GM10847 (cell line): ENCODE data around the gene MYCL.

Source experiments
- POLR2A ChIP-seq: IDR thresholded peaks from 2 replicates; pipeline ENCODE4 v1.6.1; 2011; ENCODE audit not compliant: insufficient read length; ENCODE audit errors: extremely low read depth

Gene MYCL

DNA sequence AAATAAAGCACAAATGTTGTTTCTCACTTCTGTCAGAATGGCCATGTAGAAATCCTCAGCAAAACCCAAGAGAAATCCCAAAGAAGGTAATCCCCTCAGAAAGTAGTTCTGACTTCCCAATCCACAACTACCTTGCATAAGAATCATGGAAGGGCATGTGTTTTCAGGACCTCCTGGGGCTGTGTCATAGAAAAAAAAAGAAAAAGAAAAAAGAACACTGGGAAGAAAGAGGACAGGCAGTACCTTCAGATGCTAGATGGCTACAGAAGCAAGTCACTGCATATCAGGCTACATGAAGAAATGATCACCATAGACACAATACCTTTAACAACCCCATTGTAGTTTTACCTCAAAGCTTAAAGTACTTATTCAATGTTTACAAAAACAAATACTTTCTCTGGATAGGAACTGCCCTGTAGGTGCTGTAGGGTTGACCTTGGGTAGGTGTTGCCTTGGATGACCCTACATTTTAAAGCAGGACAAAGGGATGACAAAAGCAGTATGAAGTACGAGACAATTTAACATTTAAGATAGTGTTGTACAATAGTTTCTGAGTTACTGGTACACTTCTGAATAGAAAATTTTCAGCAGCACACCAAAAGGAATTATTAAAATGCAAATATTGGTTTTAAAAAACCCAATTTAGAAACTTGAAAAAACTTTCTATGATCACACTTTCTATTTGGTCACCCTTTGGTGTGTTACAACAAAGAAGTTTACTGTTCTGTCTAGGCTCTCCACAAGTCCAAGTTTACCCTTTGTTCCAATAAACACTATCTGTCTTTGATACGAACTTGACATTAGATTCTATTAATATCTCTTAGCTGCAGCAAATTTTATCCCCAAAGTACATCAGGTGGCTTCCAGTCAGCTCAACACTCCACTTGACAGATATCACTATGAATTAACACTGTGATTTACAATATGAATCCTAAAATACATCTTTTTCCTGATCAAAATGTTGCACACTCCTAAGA is 23.4 kb downstream of the MYCL start:
- no peak for TF ChIP-seq POLR2A

DNA sequence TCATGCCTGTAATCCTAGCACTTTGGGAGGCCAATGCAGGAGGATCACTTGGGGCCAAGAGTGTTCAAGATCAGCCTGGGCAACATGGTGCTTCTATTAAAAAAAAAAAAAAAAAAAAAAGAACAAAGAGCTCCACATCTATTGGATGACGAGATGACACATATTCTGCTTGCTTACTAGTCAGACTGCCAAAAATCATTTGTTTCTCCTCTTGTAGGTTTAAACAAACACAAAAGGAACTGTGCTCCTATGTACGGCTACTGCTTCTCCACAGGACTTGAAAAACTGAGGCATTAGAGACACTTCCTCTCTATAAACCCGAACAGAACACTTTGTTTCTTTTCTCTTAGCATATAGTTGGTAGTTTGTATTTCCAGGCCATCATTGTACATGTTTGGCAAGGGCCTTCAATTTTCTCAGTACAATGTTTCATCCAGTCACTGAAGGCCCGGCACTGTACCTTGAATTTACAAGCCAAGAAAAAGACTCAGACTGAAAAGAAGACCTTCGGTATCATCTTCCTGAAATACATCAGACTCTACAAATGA is 24.4 kb downstream of the MYCL start:
- no peak for TF ChIP-seq POLR2A

DNA sequence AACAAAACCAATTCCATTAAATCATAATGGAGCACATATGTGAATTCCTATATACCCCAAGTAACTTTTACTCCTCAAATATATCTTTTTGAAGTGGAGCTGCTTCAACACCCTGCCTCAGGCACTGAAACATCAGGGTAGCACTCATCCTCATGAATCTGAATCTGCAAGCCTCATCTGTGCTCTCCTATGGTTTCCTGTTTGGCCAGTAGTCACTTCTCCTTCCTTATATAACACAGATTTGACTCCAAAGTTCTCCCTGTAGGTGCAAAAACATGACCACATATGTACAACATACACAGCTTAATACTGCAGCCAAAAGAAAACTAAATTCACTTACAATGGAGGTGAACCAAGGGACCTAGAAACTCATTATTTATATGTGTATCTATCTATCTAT is 25.6 kb downstream of the MYCL start:
- no peak for TF ChIP-seq POLR2A

DNA sequence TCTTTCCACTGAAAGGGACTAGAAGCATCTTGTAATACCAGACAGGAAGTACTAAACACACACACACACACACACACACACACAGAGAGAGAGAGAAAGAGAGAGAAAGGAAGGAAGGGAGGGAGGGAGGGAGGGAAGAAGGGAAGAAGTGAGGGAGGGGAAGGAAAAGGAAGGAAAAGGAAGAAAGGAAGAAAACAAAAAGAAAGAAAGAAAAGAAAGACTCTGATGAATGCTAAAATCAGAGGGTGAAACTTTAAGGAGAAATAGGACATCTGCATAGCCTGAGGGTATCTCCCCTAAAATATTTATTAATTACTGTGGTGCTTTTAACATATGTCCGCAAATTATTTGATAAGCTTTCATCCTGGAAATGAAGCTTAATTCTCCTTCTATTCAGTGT is 29.0 kb downstream of the MYCL start:
- TF ChIP-seq POLR2A = no peak

DNA sequence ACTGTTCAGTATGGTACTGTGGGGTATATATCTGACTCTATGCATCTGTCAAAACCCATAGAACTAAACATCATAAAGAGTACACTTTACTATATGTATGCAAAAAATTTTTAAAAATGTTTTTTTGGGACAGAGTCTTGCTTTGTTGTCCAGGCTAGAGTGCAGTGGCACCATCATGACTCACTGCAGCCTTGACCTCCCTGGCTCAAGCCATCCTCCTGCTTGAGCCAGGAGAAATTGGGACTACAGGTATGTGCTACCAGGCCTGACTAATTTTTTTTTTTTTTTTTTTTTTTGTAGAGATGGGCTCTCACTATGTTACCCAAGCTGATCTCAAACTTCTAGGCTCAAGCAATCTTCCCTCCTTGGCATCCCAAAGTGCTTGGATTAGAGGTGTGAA is 29.9 kb downstream of the MYCL start:
- TF ChIP-seq POLR2A = no peak

DNA sequence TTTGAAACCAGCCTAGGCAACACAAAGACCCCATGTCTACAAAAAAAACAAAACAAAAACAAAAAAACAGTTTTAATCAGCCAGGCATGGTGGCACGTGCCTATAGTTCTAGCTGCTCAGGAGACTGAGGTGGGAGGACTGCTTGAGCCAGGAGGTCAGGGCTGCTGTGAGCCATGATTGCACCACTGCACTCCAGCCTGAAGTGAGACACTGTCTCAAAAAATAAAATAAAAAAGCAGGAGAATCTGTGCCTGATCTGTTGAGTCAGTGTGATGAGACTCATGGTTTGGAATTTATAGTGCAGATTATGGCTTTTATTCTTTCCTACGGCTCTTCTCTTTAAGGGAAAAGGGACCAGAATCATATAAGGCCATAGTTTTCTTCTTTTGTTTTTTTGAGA is 35.0 kb downstream of the MYCL start:
- no peak for TF ChIP-seq POLR2A

DNA sequence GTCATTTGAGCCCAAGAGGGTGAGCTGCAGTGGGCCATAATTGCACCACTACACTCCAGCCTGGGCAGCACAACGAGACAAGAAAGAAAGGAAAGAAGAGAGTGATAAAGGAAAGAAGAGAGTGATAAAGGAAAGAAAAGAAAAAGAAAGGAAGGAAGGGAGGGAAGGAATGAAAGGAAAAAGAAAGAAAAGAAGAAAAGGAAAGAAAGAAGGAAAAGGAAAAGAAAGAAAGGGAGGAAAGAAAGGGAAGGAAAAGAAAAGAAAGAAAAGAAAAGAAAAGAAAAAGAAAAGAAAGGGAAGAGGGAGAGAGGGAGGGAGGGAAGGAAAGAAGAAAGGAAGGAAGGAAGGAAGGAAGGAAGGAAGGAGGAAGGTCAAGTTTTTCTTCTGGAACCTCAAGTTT is 36.0 kb downstream of the MYCL start:
- no peak for TF ChIP-seq POLR2A

DNA sequence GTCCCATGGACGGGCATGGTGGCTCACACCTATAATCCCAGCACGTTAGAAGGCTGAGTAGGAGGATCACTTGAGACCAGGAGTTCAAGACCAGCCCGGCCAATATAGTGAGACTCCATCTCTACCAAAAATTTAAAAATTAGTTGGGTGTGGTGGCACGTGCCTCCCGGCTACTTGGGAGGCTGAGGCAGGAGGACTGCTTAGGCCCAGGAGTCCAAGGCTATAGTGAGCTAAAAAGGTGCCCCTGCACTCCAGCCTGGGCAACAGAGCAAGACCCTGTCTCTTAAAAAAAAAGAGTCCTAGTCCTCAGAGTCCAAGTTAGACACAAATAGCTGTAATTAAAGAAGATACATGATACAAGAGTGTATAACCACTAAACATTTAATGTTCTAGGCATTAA is 38.5 kb downstream of the MYCL start:
- TF ChIP-seq POLR2A = no peak

DNA sequence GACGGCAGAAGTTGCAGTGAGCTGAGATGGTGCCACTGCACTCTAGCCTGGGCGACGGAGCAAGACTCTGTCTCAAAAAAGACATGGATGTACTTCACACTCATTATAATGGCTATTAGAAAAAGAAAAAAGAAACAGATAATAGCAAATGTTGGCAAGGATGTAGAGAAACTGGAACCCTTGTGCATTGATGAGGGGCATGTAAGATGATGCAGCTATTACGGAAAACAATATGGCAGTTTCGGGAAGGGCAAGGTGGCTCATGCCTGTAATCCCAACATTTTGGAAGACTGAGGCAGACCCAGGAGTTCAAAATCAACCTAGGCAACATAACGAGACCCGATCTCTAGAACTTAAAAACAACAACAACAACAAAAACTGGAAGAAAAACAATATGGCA is 40.7 kb downstream of the MYCL start:
- no peak for TF ChIP-seq POLR2A

DNA sequence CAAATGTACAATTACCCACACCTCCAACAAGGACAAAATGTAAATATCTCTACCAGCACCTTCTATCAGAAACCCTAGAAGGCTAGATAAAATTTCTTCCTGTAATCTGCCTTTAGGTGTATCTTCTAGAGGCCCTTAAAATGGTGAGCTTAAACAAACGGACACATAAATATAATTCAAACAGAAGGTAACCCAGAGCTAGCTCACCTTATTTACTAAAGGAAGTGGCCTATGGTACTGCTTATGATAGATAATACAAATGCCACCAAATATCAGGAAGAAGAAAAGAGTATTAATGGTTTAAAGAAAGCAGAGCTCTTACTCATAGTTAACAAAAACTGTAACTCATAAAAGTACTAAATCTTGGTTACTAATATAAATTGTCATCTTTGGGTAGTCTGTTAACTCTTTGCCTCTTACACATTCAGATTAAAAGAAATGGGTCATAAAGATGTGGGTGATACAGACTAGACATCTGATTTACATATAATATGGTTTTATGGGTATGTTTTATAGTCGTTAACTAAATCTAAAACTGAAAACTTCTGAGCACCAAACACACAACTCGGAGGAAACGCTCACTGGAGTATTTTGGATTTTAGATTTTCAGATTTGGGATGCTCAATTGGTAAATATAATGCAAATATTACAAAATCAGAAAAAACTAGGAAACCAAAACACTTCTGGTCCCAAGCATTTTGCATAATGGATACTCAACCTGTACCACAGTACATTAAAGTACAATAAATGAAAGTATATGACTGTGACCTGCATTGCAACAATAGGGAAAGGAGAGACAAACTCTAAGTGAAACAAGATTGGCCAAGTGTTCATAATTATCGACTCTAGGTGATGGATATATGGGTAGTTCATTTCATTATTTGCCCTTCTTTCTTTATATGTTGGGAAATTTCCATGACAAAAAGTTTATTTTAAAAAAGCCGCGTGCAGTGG is 41.6 kb downstream of the MYCL start:
- TF ChIP-seq POLR2A = no peak

DNA sequence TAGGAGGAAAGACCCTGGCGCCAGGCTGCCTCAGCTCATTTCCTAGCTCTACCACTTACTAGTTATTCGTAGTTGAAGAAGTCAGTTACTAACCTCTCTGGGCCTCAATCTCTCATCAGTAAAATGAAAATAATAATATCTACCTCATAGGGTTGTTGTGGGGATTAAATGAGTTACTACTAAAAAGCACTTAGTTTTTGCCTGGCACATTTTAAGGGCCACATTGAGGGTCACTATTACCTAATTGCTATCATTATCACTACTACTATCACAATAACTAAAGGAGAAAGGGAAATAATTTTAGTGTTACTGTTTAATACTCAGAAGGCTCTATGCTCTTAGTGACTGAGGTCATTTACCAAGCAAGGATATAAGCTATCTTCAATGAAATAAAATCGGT is 43.4 kb downstream of the MYCL start:
- TF ChIP-seq POLR2A = no peak

DNA sequence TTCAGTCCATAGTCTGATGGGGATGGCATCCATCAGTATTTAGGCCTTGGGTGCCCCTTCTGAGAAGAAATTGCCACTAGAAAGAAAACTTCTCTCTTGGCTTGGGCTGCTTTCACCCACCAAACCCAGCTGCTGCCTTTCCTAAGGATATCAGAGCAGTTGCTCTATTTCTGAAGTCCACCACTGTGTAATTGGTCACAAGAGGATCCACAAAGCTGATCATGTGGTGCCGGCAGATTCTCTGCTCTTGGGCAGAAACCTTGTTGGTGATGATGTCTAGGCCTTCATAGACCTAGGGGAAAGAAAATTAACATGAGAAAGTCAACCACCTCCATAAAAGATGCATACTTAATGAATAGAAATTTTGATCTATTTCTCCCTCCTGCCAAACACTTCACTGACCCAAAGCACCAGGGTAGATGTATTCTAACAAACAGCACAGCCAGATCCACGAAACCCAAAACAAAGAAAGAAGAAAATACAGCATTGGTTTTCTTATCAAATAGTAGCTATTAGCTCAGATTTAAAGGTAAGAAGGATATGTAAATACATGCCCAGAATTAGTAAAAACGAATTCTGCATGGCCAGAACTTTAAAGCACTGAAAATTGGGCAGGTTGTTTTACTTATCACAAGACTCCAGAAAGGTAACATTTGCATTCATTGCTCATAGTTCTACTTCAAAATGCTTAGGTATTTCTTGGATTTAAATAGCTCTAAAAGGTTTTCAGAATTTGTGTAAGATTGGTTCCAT is 44.4 kb downstream of the MYCL start:
- TF ChIP-seq POLR2A = no peak

DNA sequence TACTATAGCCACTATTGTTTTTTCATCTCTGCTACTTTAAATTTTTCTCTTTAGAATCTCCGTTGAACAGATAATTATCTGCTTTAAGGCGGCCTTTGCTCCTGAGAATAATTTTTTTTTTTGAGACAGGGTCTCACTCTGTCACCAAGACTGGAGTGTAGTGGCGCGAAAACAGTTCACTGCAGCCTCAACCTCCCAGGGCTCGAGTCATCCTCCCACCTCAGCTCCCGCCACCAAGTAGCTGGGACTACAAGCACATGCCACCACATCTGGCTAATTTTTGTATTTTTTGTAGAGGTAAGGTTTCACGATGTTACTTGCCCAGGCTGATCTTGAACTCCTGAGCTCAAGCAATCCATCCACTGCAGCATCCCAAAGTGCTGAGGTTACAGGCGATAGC is 47.0 kb downstream of the MYCL start:
- TF ChIP-seq POLR2A = no peak

DNA sequence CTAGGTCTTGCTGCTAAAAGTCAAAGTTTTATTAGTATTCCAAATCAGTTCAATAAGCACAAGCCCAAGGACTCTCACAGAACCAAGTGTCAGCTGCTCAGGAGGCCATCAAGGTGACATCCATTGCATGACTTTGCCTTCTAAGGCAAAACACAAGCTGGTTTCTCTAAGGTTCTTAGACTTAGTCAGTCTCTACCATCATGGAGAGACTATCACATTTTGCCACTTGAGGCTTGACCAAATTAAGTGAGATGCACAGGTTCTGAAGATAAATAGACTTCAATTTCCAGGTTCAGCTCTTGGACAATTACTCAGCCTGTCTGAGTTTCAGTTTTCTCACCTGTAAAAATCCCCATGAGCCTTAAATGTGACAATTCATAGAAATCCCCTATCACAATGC is 47.4 kb downstream of the MYCL start:
- no peak for TF ChIP-seq POLR2A

DNA sequence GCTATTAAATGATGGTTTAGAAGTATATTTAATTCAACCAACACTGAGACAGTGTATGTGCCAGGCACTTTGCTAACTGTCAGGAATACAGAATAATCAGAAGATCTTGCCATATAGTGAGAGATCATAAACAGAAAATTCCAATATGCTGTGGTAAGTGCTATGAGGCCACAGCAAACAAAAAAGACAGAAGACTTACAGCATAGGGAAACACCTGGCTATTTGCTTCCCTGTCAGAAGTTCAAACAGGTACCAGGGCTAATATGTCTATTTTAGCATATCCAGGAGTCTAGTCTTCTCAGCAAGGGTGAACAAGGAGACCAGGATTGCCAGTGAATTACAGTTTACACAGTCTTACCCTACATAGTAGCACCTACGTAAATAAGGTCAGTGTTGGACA is 48.8 kb downstream of the MYCL start:
- no peak for TF ChIP-seq POLR2A
